K562 (cell line): ENCODE results near the gene FUT8.

Source experiments
- CREB3 ChIP-seq: fragments of 450-650 bp; conservative IDR thresholded peaks from 2 replicates; pipeline ENCODE4 v1.6.1; 2016; ENCODE audit warnings: missing genetic modification characterization, low read depth, mild to moderate bottlenecking, missing compliant biosample characterization, moderate library complexity
- EP300 ChIP-seq: IDR thresholded peaks from 2 replicates; pipeline ENCODE4 v1.6.1; 2012; ENCODE audit warnings: low read length, improper control_type of control experiment

GRCh38 chr14:65791191-65791981 lies 378.9 kb downstream of the FUT8 start:
- TF ChIP-seq CREB3 (tag) (no peak), EP300 (no peak)
